Psoas muscle (tissue), 8 donors: ENCODE data around the gene GSDMA. TPM values are rescaled to one million over a fixed set of nuclear protein-coding genes. Genes with fewer than 3 reads are reported as not detected.
"Not testable (repeated sequence)": the region's sequence is repeated elsewhere in the genome, so short reads cannot be mapped to it uniquely, and the experiment has no call there.

ENCODE experiments used
- ATAC-seq, 4 donors: fragments of 200-7000 bp; cut with Tn5 transposase; one replicate each; pipeline ENCODE4 v1.9.1; 2020; ENCODE audit warnings: moderate library complexity in 3 of 4, mild to moderate bottlenecking in 2 of 4
- DNase-seq, 2 donors: peaks; one replicate each; pipeline ENCODE4 v3.0.0-alpha.2; 2020
- H3K27ac ChIP-seq: fragments of 200-600 bp; one replicate; pipeline ENCODE4 v1.8.0; 2022
- H3K27me3 ChIP-seq, 3 donors: fragments of 200-600 bp in 1 of 3; one replicate each; pipeline versions ENCODE4 v1.6.1 to v1.8.0; 2013 to 2022; ENCODE audit warnings: low read length in 2 of 3, mild to moderate bottlenecking in 2 of 3, moderate library complexity in 1 of 3; ENCODE audit not compliant: insufficient read depth in 3 of 3
- H3K36me3 ChIP-seq, 2 donors: fragments of 200-600 bp in 1 of 2; one replicate each; pipeline versions ENCODE4 v1.6.1 to v1.8.0; 2013 to 2022; ENCODE audit warnings: low read depth in 1 of 2, mild to moderate bottlenecking in 1 of 2, moderate library complexity in 1 of 2; ENCODE audit not compliant: insufficient read depth in 1 of 2
- H3K4me1 ChIP-seq: fragments of 200-600 bp; one replicate; pipeline ENCODE4 v1.8.0; 2022
- H3K4me3 ChIP-seq: fragments of 200-600 bp; one replicate; pipeline ENCODE4 v1.8.0; 2022; ENCODE audit warnings: mild to moderate bottlenecking
- H3K9me3 ChIP-seq: fragments of 200-600 bp; one replicate; pipeline ENCODE4 v1.8.0; 2022
- CTCF ChIP-seq: fragments of 200-600 bp; IDR thresholded peaks from one replicate; pipeline ENCODE4 v1.8.0; 2022; ENCODE audit warnings: antibody characterized with exemption
- WGBS, 3 donors: extraction: QIAGEN DNeasy Blood & Tissue Kit; methylation state at CpG; one replicate each; pipeline versions ENCODE4 v1.1.6 to v1.1.7; 2013; 5-methylcytosine and 5-hydroxymethylcytosine counted together
- intact Hi-C, 2 donors: fragments of 100-400 bp; cut with DNase I; formaldehyde crosslinking; loops; one replicate each; pipeline versions ENCODE4 v1.11.0 to v1.14.2; 2022
- polyA plus RNA-seq, 3 donors: library from polyadenylated mRNA; stranded (reverse); fragments of 200-250 nt; gene quantifications; one replicate each; pipeline ENCODE4 v1.2.3, GENCODE V29; 2013
- total RNA-seq, 4 donors: library from RNA; stranded (reverse); fragmentation: NEBNext Ultra II Directional in 2 of 4; extraction: Animal tissue kit (Norgen Biotek cat#: 25700) in 2 of 4; gene quantifications; one replicate each; pipeline versions ENCODE4 v1.2.1 to v1.2.4, GENCODE V29; 2021 to 2023
- donor health status: healthy with polysubstance abuse.
- donor health status: DM: no; HTN: no; CAD: no; lungs with moderate emphysema.
- donor health status: Bipolar disorder and iron deficiency.
- donor health status: healthy.
- donor health status: DM: yes; HTN: yes; CAD: no.
- donor health status: DM: no; HTN: no; CAD: no.
- donor health status: DM: no; HTN: no; CAD: no.
- donor health status: DM: yes; HTN: yes; CAD: no.

GSDMA gene
- total and polyA plus RNA-seq, 7 donors, result 0.03 to 0.32 (median 0.15) TPM; not detected in 3

GRCh38 chr17:40005520-40005919, 42.7 kb downstream of the GSDMA start:
- no peaks in the 10 kb centered on the region for H3K27me3 ChIP-seq
- no peak overlapping the region for H3K27ac ChIP-seq
- intact Hi-C loops, result no loop called here
- peaks cover 13% of the 10 kb centered on the region for H3K4me1 ChIP-seq
- DNase-seq, result no peak
- H3K9me3 ChIP-seq, result no peaks in the 10 kb centered on the region
- TF ChIP-seq CTCF, result no peak
- no peak for ATAC-seq
- H3K4me3 ChIP-seq, result no peak overlapping the region
- WGBS, 3 donors, result 78 to 87% (median 80%) methylated on average over 6 of the region's 6 CpGs
- H3K36me3 ChIP-seq, result no peaks in the 10 kb centered on the region

- H3K4me1 ChIP-seq, result peaks cover 22% of the 10 kb centered on the region
- H3K27me3 ChIP-seq, H3K27ac ChIP-seq, H3K9me3 ChIP-seq, H3K4me3 ChIP-seq, DNase-seq, ATAC-seq, H3K36me3 ChIP-seq: not testable (repeated sequence)
- intact Hi-C loops, result loop anchor here in 1 of 2 donors (10.0 kb wide), 1 partner anchor 284 kb away; no protein-coding TSS in a partner anchor
- 95% methylated on average over 28 to 38 of the region's 38 CpGs for WGBS, 3 donors
These were observed 48.2 kb downstream of the GSDMA start for GRCh38 chr17:40010946-40011500.

DNA sequence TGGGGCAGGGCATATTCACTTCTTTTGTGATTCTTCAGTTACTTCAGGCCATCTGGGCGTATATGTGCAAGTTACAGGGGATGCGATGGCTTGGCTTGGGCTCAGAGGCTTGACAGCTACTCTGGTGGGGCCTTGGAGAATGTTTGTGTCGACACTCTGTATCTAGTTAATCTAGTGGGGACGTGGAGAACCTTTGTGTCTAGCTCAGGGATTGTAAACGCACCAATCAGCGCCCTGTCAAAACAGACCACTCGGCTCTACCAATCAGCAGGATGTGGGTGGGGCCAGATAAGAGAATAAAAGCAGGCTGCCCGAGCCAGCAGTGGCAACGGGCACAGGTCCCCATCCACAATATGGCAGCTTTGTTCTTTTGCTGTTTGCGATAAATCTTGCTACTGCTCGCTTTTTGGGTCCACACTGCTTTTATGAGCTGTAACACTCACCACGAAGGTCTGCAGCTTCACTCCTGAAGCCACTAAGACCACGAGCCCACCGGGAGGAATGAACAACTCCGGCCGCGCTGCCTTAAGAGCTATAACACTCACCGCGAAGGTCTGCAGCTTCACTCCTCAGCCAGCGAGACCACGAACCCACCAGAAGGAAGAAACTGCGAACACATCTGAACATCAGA, 49.3 kb downstream of the GSDMA start:
- H3K27me3 ChIP-seq, H3K9me3 ChIP-seq, H3K36me3 ChIP-seq, DNase-seq, ATAC-seq, H3K27ac ChIP-seq, H3K4me3 ChIP-seq: not testable (repeated sequence)
- WGBS, 3 donors, result 79 to 90% (median 82%) methylated on average over 19 to 21 of the region's 22 CpGs
- peaks cover 33% of the 10 kb centered on the region for H3K4me1 ChIP-seq
- intact Hi-C loops, result loop anchor here in 1 of 2 donors (2.0 to 10.0 kb wide), 3 partner anchors 15 to 283 kb away; no protein-coding TSS in a partner anchor

GRCh38 chr17:40014375-40014980, 51.7 kb downstream of the GSDMA start:
- TF ChIP-seq CTCF, result no peak
- Histone ChIP-seq H3K36me3 (peaks cover 0 to under 1% of the 10 kb centered on the region in 2 donors), H3K4me1 (peaks cover 55% of the 10 kb centered on the region), H3K9me3 (no peaks in the 10 kb centered on the region), H3K4me3 (no peak overlapping the region), H3K27ac (peak overlapping the region; percentile 87), H3K27me3 (no peaks in the 10 kb centered on the region)
- ATAC-seq (no peak), DNase-seq (peak; percentile 45 to 72)
- intact Hi-C loops, result loop anchor here in 1 of 2 donors (10.0 kb wide), 1 partner anchor 280 kb away; no protein-coding TSS in a partner anchor
- 21 to 35% (median 24%) methylated on average over 18 of the region's 18 CpGs for WGBS, 3 donors

DNA sequence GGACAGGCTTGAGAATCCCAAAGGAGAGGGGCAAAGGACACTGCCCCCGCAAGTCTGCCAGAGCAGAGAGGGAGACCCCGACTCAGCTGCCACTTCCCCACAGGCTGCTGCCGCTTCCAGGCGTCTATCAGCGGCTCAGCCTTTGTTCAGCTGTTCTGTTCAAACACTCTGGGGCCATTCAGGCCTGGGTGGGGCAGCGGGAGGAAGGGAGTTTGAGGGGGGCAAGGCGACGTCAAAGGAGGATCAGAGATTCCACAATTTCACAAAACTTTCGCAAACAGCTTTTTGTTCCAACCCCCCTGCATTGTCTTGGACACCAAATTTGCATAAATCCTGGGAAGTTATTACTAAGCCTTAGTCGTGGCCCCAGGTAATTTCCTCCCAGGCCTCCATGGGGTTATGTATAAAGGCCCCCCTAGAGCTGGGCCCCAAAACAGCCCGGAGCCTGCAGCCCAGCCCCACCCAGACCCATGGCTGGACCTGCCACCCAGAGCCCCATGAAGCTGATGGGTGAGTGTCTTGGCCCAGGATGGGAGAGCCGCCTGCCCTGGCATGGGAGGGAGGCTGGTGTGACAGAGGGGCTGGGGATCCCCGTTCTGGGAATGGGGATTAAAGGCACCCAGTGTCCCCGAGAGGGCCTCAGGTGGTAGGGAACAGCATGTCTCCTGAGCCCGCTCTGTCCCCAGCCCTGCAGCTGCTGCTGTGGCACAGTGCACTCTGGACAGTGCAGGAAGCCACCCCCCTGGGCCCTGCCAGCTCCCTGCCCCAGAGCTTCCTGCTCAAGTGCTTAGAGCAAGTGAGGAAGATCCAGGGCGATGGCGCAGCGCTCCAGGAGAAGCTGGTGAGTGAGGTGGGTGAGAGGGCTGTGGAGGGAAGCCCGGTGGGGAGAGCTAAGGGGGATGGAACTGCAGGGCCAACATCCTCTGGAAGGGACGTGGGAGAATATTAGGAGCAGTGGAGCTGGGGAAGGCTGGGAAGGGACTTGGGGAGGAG, 52.5 kb downstream of the GSDMA start, which contains the start of gene CSF3:
Gene CSF3, plus strand, starts transcription at position 436 of the 993 bp plus-strand sequence. Its CDS starts 35 bp downstream, at position 471.
- H3K4me3 ChIP-seq, result peak within 1 kb of the TSS; percentile 52
- H3K4me1 ChIP-seq, result peaks cover 62% of the 10 kb centered on the region
- ATAC-seq (peak; percentile 52 to 62 (median 58)), DNase-seq (peak; percentile 78 to 95)
- TF ChIP-seq CTCF, result no peak
- 25 to 40% (median 26%) methylated on average over 19 to 20 of the region's 20 CpGs for WGBS, 3 donors
- H3K36me3 ChIP-seq, result peaks cover 0 to 8% of the 10 kb centered on the region in 2 donors
- H3K27me3 ChIP-seq, result no peaks in the 10 kb centered on the region
- intact Hi-C loops, result loop anchor here (5.0 to 10.0 kb wide), 3 partner anchors 72 to 280 kb away; no protein-coding TSS in a partner anchor
- H3K27ac ChIP-seq, result peak within 1 kb of the TSS; percentile 87
- no peaks in the 10 kb centered on the region for H3K9me3 ChIP-seq
